ENCODE data around the gene C17orf67.

- TF ChIP-seq POLR2A (IDR thresholded peaks at IDR 0.05) (no peak), CTCF (IDR thresholded peaks at IDR 0.05) (no peak)
Observed at GRCh38 chr17:56793531-56793930, 40.2 kb downstream of the C17orf67 start.
